T-helper 1 cell treated with Interleukin-12 subunit alpha and Interleukin-12 subunit beta and Interleukin-4 antibody, amounts not matched to agents 30 μg/mL and 1 μg/mL, for 36 hours (primary cell): ENCODE data around the gene KRT38.

Source experiments
- H3K27ac Mint-ChIP-seq: one replicate; pipeline ENCODE4 v1.8.0; 2021; ENCODE audit warnings: mild to moderate bottlenecking, mixed read lengths
- H3K27me3 Mint-ChIP-seq: one replicate; pipeline ENCODE4 v1.8.0; 2021; ENCODE audit warnings: low read depth, mixed read lengths
- H3K36me3 Mint-ChIP-seq: one replicate; pipeline ENCODE4 v1.8.0; 2021; ENCODE audit warnings: low read depth, mixed read lengths
- H3K4me1 Mint-ChIP-seq: one replicate; pipeline ENCODE4 v1.8.0; 2021; ENCODE audit warnings: low read depth, mixed read lengths
- H3K4me3 Mint-ChIP-seq: one replicate; pipeline ENCODE4 v1.8.0; 2021; ENCODE audit warnings: mild to moderate bottlenecking, moderate library complexity, mixed read lengths
- H3K9me3 Mint-ChIP-seq: one replicate; pipeline ENCODE4 v1.8.0; 2021; ENCODE audit warnings: mixed read lengths

The KRT38 gene

GRCh38 chr17:41386227-41386626, 54.6 kb downstream of the KRT38 start:
- Mint-ChIP-seq H3K4me1 (no peaks in the 10 kb centered on the region), H3K27me3 (peaks cover 13% of the 10 kb centered on the region), H3K27ac (no peak overlapping the region), H3K36me3 (no peaks in the 10 kb centered on the region), H3K9me3 (peaks cover 23% of the 10 kb centered on the region), H3K4me3 (no peak overlapping the region)
